HG02884 (cell line): ENCODE results near the gene CPTP.

Experiments used
- ATAC-seq: cut with Tn5 transposase; IDR thresholded peaks from one replicate; pipeline ENCODE4 v1.9.1; 2021; ENCODE audit warnings: mild to moderate bottlenecking, moderate library complexity; ENCODE audit not compliant: unreplicated experiment

CPTP gene

GRCh38 chr1:1347026-1347595 lies 22.5 kb downstream of the CPTP start:
- ATAC-seq = no peak

GRCh38 chr1:1347663-1348419 lies 23.2 kb downstream of the CPTP start:
- ATAC-seq = no peak

GRCh38 chr1:1348420-1349255 lies 24.0 kb downstream of the CPTP start:
- ATAC-seq = peak; percentile 15

- ATAC-seq = peak; percentile 47
These were observed 24.8 kb downstream of the CPTP start, which contains the start of gene DVL1 for GRCh38 chr1:1349256-1350012. Gene DVL1, minus strand, starts transcription at chr1:1349418. Its CDS starts 353 bp downstream, at chr1:1349065.

- ATAC-seq = no peak
These were observed 27.2 kb downstream of the CPTP start for GRCh38 chr1:1351511-1352427.

GRCh38 chr1:1352786-1353388 lies 28.3 kb downstream of the CPTP start:
- ATAC-seq = no peak

- ATAC-seq = no peak
These were observed 29.0 kb downstream of the CPTP start for GRCh38 chr1:1353389-1354151.

- no peak for ATAC-seq
These were observed 30.0 kb downstream of the CPTP start for GRCh38 chr1:1354271-1355247.

GRCh38 chr1:1355416-1355815 lies 30.8 kb downstream of the CPTP start:
- ATAC-seq = no peak

- ATAC-seq = no peak
These were observed 31.7 kb downstream of the CPTP start for GRCh38 chr1:1356166-1356795.

- no peak for ATAC-seq
These were observed 32.3 kb downstream of the CPTP start for GRCh38 chr1:1356796-1357401.

GRCh38 chr1:1357871-1358432 lies 33.4 kb downstream of the CPTP start:
- no peak for ATAC-seq

- ATAC-seq = no peak
These were observed 34.0 kb downstream of the CPTP start, which contains the start of gene MXRA8 for GRCh38 chr1:1358433-1359271. Gene MXRA8, minus strand, starts transcription at chr1:1358555. Its CDS starts 51 bp downstream, at chr1:1358504.

- ATAC-seq = no peak
These were observed 34.7 kb downstream of the CPTP start for GRCh38 chr1:1359308-1359663.

GRCh38 chr1:1359664-1360468 lies 35.3 kb downstream of the CPTP start:
- no peak for ATAC-seq
